ENCODE measurements around the gene FXYD1.
A peak's percentile ranks its signal among the peaks of the same experiment; 100 is the strongest.

FXYD1 gene

DNA sequence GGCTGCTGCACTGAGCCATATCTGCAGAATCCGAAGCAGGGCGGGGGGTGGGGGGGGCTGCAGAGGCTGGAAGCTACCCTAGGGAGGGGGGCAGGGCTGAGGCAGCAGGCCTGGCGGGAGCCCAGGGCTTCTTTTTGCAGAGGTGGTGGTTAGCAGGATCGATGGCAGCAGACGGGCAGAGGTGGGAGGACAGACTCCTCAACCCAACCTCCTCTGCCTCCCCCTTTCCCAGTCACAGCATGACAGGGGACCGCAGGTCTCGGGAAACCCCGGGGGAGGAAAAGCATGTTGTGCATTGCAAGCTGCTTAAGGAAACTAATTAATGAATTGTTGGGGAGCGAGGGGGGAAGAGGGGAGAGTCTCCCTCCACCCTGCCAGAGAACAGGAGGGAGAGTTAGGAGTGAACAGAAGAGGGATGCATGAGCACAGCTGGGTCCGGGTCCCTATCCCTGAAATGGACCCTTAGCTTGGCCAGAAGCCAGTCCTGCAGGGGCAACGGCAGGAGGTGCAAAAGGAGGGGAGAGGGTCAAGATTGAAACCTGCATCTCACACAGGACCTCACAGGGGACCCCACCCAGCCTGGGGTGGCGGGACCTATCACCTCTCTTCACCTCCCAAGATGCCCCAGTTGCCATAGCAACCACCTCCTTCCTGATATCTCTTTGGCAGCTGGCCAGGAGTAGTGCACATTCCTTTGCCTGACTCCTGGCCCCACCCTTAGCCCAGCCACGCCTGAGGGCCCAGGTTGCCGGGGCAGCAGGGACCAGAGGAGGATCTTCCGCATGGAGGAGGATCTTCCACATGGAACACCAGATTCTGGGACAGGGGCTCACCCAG is 6.2 kb downstream of the FXYD1 start:
- TF ChIP-seq CTCF (IDR thresholded peaks at IDR 0.05), result no peak

DNA sequence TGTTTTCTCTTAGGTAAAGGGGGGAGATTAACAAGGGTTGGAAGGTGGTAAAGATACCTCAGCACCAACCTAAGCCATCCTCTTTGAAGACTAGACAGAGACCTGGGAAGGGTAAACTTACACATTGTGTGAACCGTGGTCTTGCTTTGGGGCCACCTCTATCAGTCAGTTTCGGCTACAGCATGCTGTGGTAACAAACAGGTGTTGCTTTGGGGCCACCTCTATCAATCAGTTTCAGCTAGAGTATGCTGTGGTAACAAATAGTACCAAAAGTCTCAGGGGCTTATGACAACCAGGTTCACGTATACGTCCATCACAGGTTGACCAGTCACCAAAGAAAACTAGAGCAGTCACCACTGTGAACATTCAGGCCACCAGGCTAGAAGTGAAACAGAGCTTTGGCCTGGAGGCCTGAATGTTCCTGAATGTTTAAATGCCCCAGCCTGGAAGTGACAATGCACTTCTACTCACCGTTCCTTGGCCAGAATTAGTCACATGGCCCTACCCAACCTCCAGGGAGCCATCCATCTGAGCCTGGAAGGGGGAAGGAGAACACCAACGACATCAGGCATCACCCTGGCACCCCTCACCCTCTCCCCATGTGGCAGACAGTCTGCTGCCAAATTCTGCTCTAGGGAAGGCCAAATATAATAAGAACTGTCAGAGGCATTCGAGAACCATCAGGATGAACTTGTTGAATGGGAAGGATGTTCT is 8.3 kb downstream of the FXYD1 start:
- no peak for TF ChIP-seq CTCF (IDR thresholded peaks at IDR 0.05)

- no peak for TF ChIP-seq CTCF (IDR thresholded peaks at IDR 0.05)
Observed at GRCh38 chr19:35149463-35149862, 10.8 kb downstream of the FXYD1 start.

- no peak for TF ChIP-seq CTCF (IDR thresholded peaks at IDR 0.05)
Observed at GRCh38 chr19:35150445-35150844, 11.8 kb downstream of the FXYD1 start.

DNA sequence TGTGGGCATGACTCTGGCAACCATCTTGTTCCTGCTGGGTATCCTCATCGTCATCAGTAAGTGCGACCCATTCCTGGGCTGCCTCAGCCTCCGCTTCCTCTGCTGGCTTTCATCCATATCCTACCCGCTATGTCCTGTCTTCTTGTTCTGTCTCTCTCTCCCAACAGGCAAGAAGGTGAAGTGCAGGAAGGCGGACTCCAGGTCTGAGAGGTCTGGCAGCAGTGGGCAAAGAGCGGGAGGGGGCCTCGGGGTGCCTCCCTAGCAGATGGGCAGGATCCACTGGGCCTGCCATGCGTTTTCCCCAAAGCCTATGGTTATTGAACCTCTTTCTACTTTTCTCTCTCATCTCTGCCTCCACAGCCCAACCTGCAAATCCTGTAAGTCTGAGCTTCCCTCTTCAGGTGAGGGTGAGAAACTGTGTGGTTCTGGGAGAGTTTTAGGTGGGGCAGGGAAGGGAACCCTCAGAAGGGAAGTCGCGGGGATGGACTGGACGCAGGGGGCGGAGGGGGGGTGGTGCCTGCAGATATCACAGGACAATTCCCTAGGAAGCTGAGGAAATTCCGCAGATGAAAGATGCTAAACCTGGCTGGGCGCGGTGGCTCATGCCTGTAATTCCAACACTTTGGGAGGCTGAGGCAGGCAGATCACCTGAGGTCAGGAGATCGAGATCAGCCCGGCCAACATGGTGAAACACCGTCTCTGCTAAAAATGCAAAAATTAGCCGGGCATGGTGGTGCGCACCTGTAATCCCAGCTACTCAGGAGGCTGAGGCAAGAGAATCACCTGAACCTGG is 12.8 kb downstream of the FXYD1 start:
- TF ChIP-seq CTCF (IDR thresholded peaks at IDR 0.05), result no peak

GRCh38 chr19:35153701-35154524 is 15.3 kb downstream of the FXYD1 start:
- TF ChIP-seq CTCF (IDR thresholded peaks at IDR 0.05), result peak; percentile 44
